GM12892 (cell line): Measurements from ENCODE around the gene OIT3.

Experiments used
- POLR2A ChIP-seq: IDR thresholded peaks from 2 replicates; pipeline ENCODE4 v1.6.1; 2011; ENCODE audit warnings: low read depth, low read length, control low read depth
- POLR2AphosphoS5 ChIP-seq: IDR thresholded peaks from 2 replicates; pipeline ENCODE4 v1.6.1; 2011; ENCODE audit warnings: low read depth, low read length, control low read depth
- TAF1 ChIP-seq: IDR thresholded peaks from 2 replicates; pipeline ENCODE4 v1.6.1; 2011; ENCODE audit warnings: low read depth, mild to moderate bottlenecking, control low read depth, low read length, borderline replicate concordance

GRCh38 chr10:72888151-72888638, 5.3 kb upstream of the OIT3 start:
- TF ChIP-seq POLR2AphosphoS5 (no peak), POLR2A (no peak), TAF1 (no peak)
